Activated T-helper 9 cell treated with anti-CD3 and anti-CD28 coated beads, Interleukin-2, amount 50 U/mL, for 16 hours (primary cell): ENCODE data around the gene SNX13.
"Not testable (repeated sequence)": the region's sequence is repeated elsewhere in the genome, so short reads cannot be mapped to it uniquely, and the experiment has no call there.

ENCODE experiments used
- DNase-seq: peaks from one replicate; pipeline ENCODE4 v3.0.0-alpha.2; 2020; ENCODE audit warnings: low read depth

Gene SNX13

DNA sequence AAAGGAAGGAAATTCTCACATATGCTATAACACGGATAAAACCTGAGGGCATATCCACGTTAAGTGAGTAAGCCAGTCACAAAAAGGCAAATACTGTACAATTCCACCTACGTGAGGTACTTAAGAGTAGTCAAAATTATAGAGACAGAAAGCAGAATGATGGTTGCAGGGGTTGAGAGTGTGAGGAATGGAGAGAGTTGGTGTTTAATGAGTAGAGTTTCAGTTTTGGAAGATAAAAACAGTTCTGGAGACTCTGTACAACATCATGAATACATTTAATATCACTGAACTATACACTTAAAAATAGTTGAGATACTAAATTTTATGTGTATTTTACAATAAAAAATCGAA, 95.1 kb downstream of the SNX13 start:
- no peak for DNase-seq

DNA sequence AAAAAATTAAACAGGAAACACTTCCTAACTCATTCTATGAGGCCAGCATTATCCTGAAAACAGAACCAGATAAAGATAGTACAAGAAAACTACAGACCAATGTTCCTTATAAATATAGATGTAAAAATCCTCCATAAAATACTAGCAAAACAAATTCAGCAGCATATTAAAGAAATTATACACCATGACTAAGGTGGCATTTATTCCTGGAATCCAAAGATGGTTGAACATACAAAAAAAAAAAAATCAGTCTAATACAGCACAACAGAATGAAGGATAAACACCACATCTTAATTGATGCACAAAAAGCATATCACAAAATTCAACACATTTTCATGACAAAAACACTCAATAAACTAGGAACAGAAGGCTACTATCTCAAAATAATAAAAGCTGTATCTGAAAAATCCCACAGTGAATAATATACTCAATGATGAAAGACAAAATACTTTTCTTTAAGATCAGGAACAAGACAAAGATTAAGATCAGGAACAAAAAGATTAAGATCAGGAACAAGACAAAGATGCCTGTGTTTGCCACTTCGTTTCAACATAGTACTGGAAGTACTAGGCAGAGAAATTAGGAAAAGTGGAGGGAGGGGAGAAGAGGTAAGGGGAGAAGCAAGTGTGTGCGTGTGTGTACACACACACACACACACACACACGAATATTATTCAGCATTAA, 95.6 kb downstream of the SNX13 start:
- DNase-seq: no peak

DNA sequence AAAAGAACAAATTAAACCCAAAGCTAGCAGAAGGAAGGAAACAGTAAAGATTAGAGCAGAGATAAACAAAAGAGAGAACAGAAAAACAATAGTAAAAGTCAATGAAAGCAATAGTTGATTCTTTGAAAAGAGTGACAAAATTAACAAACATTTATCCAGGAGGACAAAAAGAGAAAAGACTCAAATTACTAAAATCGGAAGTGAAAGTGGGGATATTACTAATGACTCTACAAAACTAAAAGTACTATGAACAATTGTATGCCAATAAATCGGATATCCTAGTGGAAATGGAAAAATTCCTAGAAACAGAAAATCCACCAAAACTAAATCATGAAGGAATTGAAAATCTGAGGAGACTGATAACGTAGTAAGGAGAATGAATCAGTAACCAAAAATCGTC, 96.3 kb downstream of the SNX13 start:
- DNase-seq: no peak

DNA sequence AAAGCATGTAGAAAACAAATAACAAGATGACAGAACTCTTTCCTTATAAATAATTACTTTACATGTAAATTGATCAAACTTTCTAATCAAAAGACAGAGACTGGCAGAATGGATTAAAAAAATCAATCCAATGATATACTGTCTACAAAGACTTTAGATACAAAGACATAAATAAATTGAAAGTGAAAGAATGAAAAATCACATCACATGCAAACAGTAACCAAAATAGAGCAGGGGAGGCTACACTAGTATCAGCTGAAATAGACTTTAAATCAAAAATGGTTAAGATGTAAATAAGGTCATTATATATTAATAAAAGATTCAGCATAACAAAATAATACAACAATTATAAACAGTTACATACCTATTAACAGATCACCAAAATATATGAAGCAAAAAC, 97.3 kb downstream of the SNX13 start:
- no peak for DNase-seq

DNA sequence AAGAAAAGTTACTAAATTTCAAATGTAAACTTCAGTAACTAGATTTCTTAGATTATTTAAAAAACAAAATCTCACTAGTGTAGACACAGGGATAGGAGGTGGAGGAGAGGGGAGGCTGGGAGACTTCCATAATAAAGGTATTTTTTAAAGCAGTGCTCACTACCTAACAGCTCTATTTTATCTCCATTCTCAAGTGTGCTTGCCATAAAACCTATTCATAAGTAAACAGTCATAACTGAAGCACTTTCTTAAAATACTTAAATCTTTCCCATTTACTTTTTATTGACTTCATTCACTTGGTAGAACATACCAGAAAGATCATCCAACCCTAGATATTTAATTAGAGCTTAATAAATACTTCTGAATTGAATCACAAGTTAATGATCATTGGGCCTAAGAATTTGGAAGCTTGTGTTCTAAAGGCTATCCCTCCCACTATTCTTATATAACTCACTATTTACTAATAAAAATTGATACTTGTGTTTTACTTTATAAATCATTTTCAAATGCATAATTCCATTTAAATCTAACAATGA, 107.4 kb downstream of the SNX13 start:
- no peak for DNase-seq

DNA sequence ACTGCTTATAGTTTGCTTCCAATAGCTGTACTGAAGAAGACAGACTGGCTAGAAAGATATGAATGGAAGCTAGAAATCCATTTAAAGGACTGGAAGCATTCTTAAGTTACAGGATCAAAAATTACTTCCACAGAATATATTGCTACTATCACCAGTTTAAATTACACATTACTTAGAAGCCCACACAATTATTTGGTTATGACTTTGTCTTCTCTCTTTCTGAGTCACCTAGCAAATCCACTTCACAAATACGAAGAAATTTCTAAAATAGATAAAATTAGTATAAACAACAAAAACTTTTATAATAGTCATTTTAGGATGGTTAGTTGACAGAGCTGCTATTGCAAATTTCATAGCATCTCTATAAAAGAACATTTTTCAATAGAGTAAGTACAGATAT, 108.1 kb downstream of the SNX13 start:
- DNase-seq: no peak

DNA sequence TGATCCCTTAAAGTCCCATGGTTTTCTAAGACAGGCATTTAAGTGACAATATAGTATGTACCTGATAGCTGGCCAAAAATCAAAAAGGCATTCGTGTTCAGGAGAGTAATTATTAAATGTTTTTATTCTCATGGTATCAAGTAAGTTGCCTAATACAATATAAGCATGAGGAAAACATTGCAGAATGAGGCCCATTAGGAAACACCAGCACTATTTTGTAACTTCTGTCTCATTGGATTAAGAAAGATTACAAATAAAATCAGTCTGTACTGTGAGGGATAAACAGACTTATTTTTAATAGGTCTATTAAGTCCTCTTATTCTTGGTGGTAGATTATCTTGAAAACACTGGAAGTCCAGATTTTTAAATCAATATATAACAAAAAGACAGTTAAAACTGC, 110.1 kb downstream of the SNX13 start:
- DNase-seq: no peak

DNA sequence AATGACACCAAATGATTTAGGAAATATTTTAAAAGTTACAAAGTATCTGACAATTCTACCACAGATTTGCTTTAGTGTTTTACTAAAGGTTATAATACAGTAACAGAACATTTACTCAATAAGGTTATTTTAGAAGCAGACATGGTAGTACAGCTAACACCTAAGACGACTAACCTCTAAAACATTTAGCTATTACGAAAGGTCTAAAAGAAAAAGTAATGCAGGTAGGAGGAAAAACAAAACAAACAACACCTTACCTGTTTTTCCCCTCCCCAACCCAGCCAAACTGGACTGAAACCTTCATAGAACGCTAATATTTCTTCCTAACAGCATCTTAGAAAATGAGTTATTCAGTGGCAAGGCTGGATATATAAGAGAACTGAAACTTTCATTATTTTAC, 111.3 kb downstream of the SNX13 start:
- DNase-seq: no peak

DNA sequence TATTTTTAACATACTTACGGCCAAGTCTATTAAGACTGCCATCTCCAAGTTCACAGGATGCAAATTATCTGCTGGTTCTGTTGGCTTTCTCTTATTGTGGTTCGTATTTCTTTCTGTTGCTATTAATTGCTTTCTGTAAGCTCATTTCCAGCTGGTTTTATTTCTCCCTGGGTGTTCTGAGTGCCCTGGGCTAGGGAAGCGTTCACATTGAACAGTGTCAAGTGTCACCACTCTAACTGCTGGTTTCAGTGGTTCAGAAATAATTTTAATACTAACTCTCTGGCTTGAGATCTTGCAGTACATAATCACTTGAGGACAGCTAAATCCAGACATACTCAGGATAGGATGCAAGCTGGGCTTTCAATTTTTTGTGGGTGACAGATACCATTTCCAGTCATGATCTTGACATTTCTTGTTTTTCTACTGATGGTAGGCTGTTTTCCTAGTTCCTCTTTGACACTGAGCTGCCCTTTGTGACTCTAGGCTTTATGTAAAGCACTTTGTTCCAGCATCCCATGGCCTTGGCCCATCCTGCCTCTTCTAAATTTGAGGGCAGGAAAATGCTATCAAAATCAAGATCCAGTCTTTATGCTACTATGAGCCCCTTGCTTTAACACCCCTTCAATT, 117.6 kb downstream of the SNX13 start:
- no peak for DNase-seq

DNA sequence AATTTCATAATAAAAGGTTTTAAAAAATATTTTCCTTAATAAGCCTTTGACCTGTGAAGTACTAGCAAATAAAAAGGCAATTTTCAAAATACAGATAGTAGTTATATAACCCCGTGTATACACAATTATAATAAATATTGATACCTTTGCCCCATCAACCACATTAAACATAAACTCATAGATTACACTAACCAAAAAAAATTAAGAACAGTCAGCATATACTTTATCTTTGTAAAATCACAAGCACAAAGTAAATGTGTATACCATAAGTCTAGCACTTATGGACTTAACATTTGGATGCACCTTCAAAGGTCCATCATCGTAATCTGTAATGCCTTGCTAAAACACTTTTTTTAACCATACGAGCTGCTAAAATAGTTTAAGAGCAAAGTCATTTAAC, 123.4 kb downstream of the SNX13 start:
- DNase-seq: no peak

DNA sequence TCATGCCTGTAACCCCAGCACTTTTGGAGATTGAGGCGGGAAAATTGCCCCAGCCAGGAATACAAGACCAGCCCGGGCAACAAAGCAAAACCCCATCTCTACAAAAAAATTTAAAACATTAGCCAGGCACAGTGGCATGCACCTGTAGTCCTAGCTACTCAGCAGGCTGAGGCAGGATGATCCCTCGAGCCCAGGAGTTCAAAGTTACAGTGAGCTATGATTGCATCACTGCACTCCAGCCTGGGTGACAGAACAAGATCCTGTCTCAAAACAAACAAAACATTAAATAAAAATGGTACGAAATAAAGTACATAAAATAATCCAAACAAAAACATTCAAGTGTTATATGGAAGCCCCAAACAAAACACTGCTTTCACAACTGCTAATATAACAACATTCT, 125.0 kb downstream of the SNX13 start:
- DNase-seq: no peak

DNA sequence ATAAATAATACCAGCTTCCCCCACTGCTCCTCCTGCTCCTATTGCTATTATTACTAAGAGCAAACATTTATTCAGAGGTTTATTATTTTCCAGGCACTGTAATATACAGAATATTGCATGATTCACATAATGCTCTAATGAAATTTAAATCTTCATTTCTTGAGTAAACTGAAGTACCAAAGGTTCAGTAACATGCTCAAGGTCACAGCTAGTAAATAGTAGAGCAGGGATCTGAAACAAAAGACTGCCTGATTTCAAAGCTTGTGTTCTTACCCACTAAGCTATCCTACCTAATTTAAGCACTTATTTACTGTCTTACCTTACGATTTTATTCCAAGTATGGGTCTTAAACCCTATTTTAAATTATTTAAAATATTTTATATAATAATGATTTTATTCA, 126.2 kb downstream of the SNX13 start:
- no peak for DNase-seq

DNA sequence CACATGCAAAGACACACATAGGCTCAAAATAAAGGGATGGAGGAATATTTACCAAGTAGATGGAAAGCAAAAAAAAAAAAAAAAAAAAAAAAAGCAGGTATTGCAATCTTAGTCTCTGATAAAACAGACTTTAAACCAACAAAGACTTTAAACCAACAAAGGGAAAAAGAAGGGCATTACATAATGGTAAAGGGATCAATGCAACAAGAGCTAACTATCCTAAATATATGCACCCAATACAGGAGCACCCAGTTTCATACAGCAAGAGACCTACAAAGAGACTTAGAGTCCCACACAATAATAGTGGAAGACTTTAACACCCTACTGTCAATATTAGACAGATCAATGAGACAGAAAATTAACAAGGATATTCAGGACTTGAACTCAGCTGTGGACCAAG, 131.1 kb downstream of the SNX13 start:
- DNase-seq: not testable (repeated sequence)

DNA sequence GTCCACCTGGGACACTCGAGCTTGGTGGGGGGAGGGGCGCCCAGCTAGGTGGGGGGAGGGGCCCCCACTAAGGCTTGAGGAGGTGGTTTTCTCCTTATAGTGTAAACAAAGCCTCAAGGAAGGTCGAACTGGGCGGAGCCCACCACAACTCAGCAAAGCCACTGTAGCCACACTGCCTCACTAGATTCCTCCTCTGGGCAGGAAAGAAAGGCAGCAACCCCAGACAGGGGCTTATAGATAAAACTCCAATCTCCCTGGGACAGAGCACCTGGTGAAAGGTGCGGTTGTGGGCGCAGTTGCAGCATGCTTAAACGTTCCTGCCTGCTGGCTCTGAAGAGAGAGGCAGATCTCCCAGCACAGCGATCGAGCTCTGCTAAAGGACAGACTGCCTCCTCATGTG, 133.1 kb downstream of the SNX13 start:
- DNase-seq: no peak

DNA sequence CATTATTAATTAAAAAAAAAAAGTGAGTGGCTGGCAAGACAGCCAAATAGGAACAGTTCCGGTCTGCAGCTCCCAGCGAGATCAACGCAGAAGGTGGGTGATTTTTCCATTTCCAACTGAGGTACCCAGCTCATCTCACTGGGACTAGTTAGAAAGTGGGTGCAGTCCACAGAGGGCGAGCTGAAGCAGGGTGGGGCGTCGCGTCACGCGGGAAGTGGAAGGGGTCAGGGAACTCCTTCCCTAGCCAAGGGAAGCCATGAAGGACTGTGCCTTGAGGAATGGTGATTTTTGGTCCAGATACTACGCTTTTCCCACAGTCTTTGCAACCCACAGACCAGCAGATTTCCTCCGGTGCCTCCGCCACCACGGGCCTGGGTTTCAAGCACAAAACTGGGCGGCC, 133.7 kb downstream of the SNX13 start:
- no peak for DNase-seq

DNA sequence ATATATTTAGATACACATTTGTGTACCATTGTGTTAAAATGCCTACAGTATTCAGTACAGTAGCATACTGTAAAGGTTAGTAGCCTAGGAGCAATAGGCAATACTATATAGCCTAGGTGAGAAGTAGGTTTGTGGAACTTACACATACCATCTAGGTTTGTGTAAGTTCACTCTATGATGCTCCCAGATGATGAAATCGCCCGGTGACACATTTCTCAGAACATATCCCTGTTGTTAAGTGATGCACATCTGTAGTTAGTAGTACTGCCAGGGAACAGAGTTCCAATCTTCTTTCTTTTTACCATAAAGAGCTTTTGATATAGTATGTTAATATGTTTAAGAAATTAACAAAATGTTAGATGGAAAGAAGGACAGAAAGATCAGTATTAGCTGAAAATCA, 138.2 kb downstream of the SNX13 start:
- no peak for DNase-seq

DNA sequence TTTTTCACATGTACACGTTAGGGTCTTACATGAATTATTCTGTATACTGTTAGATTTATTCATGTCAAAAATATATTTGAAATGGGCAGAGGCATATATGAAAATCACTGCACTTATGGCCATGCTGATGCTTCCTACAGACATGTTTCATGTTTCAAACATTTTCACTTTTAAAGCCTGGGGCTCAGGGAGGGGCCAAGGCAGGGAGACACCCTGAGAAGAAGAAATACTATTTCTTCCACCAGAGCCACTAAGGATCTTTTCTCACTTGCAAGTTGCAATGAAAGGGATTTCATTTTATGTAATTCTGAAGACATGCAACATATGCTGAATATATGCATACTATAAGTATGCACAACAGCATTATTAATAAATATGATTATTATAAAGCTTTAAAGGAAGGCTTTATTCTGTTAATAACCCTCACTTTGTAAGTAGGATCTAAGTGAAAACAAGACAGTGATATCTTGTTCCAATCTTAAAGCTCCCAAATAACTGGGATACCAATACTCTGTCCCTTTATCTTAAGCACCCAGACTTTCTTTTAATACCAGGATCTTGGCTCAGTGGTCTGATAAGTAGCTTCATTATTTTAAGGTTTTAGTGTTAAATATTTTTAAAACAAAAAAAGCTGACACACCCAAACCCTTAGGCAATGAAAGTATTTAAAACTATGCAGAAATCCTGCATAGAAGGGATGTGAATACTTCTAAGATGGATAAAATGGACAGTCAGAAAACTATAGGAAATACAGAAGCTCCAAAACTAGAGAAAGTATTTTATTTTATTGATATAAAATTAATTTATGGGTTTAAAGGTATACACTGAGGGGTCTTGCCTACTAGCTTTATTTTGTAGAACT, 148.0 kb downstream of the SNX13 start:
- DNase-seq: no peak

DNA sequence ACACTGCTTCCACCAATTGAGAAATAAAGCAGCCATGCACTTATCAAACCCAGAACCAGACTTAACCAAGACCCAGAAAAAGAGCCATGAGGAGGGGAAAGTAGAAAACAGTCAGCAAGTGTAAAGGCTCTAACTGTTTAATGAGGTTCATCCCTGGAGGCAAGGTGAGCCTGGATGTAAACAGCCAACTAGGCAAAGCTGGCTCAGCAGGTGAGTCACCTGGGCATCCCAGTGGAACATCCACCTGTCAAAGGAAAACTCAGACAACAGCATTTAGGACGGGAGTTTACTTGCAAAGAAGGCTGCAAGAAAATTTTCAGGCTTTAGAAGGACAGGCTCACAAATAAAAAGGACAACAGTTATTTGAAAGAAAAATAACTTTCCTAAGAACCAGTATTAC, 153.0 kb downstream of the SNX13 start:
- DNase-seq: no peak

DNA sequence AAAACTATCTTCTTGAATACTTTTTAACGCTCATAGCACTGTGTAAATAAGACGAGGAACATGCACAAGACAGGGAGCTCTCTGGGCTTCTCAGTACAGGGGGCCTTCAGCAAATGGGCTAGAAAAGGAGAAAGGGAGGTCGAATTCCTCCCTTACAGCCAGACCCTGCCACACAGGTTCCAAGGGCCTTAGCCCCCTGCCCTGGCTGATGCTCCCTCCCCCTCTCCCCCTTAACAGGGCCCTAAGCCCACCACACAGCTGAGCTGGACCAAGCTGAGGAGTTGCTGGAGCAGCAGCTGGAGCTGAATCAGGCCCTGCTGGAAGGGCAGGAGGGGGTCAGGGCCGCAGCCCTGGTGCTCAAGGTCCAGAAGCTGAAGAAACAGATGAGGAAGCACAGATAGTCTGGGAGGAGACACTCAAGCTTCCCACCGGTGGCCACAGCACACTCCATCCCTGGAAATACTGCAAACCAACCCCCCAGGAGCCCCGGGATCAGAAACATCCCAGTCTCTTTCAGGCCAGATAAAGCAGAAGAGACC, 153.9 kb downstream of the SNX13 start:
- DNase-seq: no peak

DNA sequence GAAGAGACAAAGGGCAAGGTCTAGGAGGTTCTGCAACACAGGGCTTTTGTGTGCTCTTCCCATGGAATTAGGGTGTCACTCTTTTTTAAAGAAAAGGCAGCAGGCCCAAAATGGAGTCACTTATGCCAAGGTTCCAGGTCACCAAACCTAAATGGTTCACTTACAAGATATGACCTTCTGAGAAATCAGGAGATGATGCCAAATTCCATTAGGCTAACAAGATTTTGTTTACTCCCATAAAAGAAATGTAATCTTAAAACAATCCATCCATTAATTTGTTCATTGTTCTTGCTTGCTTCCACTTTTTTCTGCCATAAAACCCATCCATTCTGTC, 158.1 kb downstream of the SNX13 start:
- no peak for DNase-seq

DNA sequence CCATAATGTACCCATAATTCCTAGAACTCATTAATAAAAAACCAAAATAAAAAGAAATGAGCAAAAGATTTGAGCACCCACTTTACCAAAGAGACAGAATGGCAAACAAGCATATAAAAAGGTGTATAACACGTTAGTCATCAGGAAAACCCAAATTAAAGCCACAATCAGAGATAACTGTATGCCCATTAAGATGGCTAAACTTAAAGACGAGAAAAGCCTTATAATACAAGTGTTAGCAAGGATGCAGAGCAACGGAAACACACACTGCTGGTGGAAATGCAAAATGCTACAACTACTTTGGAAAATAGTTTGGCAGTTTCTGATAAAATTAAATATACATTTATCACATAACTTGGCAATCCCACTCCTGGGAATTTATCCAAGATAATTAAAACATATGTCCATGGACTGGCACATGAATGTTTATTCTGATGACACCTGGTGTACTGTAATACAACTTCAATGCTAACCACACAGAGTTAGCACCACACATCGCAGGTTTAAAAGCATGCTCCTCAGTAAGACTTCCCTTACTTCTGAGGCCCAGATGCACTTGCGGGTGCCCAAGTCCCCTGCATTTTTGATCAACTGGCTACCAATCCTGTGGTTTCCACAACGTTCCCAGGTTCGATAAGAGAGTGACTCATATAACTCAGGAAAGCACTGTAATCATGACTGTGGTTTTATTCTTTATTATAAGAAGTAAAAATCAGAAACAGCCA, 158.6 kb downstream of the SNX13 start:
- no peak for DNase-seq

DNA sequence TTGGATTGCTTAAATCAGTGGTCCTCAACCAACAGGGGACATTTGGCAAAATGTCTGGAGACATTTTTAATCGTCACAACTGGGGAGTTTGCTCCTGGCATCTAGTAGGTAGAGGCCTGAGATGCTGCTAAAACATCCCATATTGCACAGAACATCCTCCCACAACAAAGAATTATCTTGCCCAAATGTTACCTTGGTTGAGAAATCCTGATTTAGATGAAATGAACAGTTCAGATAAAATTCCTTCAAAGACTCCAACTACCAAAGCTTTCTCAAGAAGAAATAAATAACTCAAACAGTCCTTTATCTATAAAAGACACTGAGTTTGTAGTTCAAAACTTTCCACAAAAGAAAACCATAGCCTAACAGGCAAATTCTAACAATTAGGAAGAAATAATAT, 160.9 kb downstream of the SNX13 start:
- DNase-seq: no peak
